CD4-positive, alpha-beta T cell treated with Interleukin-15 for 4 hours (primary cell): ENCODE data around the gene ZSWIM7.
A peak's percentile ranks its signal among the peaks of the same experiment; 100 is the strongest.
"Not testable (repeated sequence)": the region's sequence is repeated elsewhere in the genome, so short reads cannot be mapped to it uniquely, and the experiment has no call there.

ENCODE experiments used
- DNase-seq: peaks from one replicate; pipeline ENCODE4 v3.0.0-alpha.2; 2020; ENCODE audit warnings: low spot score

ZSWIM7 gene

GRCh38 chr17:15955793-15956541 is 43.5 kb downstream of the ZSWIM7 start:
- DNase-seq, result no peak

GRCh38 chr17:15954222-15954621 is 45.3 kb downstream of the ZSWIM7 start:
- no peak for DNase-seq

GRCh38 chr17:15952916-15953790 is 46.4 kb downstream of the ZSWIM7 start:
- no peak for DNase-seq

- no peak for DNase-seq
These were observed 47.4 kb downstream of the ZSWIM7 start for GRCh38 chr17:15952048-15952532.

GRCh38 chr17:15951368-15952047 is 48.0 kb downstream of the ZSWIM7 start:
- no peak for DNase-seq

- no peak for DNase-seq
These were observed 51.3 kb downstream of the ZSWIM7 start for GRCh38 chr17:15947976-15948752.

- DNase-seq, result no peak
These were observed 52.2 kb downstream of the ZSWIM7 start for GRCh38 chr17:15947271-15947670.

- DNase-seq, result no peak
These were observed 52.8 kb downstream of the ZSWIM7 start for GRCh38 chr17:15946611-15947120.

GRCh38 chr17:15945527-15946191 is 53.8 kb downstream of the ZSWIM7 start:
- no peak for DNase-seq

- DNase-seq, result peak; percentile 16
These were observed 54.6 kb downstream of the ZSWIM7 start, which contains the start of gene ADORA2B for GRCh38 chr17:15944759-15945526. Gene ADORA2B (plus strand): TSS chr17:15945130. CDS start chr17:15945249, 119 bp downstream.

GRCh38 chr17:15943971-15944758 is 55.3 kb downstream of the ZSWIM7 start:
- DNase-seq, result no peak

- DNase-seq, result no peak
These were observed 57.2 kb downstream of the ZSWIM7 start for GRCh38 chr17:15942207-15942833.

- DNase-seq, result no peak
These were observed 57.7 kb downstream of the ZSWIM7 start for GRCh38 chr17:15941781-15942180.

- not testable (repeated sequence) for DNase-seq
These were observed 63.0 kb downstream of the ZSWIM7 start for GRCh38 chr17:15936481-15936880.

GRCh38 chr17:15935891-15936290 is 63.6 kb downstream of the ZSWIM7 start:
- no peak for DNase-seq

GRCh38 chr17:15934866-15935265 is 64.6 kb downstream of the ZSWIM7 start:
- DNase-seq, result no peak

GRCh38 chr17:15931394-15931793 is 68.1 kb downstream of the ZSWIM7 start:
- DNase-seq, result no peak

GRCh38 chr17:15930426-15930825 is 69.1 kb downstream of the ZSWIM7 start:
- DNase-seq, result no peak

GRCh38 chr17:15929941-15930340 is 69.6 kb downstream of the ZSWIM7 start:
- no peak for DNase-seq
